ENCODE measurements around the gene LARGE1.

The LARGE1 gene

DNA sequence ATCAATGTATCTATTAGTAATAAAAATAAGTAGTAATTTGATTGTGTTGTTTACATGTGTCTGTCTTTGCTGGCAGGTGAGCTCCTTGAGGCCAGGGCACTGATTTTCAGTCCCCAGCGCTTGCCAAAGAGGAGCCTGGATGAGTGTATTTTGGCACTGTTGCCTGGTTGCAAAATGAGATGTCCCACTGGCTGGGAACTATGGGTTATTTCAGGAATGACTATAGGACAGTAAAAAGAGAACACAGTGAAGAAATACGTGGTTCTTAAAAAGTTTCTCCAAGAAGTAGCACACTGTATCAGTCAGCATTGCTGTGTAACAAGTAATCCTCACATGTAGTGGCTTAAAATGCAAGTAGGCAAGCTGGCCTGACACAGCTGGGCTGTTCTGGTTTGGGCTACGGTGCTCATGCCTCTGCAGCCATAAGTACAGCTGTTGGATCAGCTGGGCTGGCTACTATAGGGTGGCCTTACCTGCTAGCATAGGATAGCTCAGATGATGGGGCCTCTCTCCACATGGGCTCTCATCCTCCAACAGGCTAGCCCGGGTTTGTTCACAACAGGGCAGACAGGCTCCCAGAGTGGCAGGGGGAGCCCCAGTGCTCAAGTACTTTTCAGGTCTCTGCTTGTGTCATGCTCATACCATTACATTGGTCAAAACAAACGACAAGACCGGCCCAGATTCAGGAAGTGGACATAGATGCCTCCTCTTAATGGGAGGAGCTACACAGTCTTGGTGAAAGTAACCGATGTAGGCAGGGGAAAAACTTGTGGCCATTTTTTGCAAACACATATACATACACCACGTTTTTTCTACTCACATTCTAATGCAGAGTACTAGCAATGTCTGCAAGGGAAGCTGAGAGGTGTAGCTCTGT, 399.1 kb downstream of the LARGE1 start:
- DNase-seq (ENCODE audit: low spot score) = no peak

DNA sequence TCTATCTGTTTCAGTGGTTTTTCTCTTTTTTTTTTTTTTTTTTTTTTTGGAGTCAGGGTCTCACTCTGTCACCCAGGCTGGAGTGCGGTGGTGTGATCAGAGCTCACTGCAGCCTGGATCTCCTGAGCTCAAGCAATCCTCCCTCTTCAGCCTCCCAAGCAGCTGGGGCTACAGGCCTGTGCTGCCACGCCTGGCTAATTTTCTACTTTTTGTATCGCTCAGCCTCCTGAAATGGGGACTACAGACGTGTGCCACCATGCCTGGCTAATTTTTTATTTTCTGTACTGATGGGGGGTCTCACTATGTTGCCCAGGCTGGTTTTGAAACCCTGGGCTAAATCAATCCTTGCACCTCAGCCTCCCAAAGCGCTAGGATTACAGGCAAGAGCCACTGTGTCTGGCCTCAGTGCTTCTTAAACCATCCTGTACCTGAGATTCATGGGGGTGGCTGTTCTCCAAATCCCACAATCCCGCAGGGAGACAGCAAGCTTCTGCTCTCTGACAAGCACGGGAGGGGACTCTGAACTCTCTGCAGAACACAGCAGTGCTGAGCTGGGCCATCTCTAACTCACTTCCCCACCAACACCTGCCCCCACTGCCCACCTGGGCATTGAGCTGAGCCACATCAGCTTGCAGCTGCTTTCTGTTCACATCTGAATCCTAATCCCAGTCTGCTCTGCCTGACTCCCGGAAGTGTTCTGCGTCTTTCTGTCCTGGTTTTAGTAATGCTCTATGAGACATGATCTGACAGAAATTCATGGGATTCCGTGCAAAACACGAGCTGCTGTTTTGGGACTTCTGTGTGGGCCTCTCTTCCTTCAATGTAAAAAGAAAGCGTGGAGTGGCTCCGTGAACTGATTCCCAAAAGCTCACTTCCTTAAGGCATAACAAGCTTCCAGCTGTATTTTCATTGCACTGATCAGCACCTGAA, 400.0 kb downstream of the LARGE1 start:
- no peak for DNase-seq (ENCODE audit: low spot score)

DNA sequence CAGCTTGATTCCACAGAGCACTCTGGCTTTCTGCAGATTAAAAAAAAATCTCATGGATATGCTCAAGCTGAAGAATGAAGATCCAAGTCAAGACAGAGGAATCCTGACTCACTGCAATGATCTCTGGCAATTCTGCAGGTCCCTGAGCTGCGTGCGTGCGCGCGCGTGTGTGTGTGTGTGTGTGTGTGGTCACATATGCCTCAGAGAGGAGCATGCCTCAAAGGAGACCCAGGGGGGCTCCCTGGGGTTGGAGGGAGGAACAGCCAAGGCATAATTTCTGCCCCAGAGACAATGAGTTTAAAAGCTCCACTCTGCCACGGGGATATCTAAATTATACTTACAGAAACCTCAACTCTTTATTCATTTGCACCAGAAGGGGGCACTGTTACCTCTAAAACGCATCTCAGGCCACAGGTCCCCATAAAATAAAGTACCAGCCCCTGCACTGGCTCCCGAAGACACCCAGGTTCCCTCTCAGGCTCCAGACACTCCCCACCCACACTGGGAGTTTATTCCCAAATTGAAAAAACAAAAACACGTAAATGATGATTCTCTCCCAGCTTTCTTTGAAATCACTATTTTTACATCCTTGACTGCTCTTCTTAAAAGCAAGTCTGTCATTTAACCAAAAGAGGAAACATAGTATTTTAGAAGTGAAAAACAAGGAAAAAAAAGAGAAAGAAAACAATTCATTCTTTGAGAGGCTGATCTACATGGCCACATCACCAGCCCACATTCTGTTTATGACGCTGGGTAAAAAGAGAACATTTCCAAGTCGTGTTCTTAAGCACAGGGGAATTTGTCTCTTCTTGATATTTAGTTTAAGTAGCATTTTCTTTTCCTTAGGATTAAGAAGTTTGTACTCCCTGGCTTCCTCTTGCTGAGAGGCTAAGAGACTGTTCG, 401.0 kb downstream of the LARGE1 start:
- peak; percentile 8 for DNase-seq (ENCODE audit: low spot score)

DNA sequence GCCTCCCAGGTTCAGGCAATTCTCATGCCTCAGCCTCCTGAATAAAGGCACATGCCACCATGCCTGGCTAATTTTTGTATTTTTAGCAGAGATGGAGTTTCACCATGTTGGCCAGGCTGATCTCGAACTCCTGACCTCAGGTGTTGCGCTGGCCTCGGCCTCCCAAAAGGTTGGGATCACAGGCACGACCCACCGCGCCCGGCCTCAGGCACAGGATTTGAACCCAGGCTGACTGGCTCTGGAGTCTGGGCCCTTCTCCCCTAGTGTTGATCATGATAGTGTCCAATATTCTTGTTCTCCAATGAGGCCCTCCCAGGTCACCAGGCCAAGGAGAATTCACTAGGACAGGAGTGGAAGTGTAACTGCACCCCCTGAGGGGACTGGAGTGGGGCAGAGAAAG, 401.9 kb downstream of the LARGE1 start:
- DNase-seq (ENCODE audit: low spot score) = no peak

DNA sequence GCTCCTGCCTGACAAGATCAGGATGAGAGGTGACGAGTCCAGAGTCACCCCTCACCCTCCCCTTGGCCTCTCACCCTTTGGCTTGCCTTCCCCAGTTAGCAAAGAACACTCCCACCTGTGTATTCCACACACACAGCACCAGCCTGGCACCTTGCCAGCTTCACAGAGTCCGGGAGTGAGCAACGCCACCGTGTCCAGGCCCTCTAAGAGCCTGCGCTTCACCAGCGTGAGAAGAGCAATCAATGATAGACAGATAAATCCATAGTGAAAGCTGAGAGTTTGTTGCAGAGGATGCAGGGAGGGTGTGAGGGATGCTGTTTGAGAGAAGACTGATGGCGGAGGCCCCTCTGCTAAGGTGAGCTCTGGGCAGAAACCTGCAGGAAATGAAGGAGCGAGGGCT, 404.5 kb downstream of the LARGE1 start:
- DNase-seq (ENCODE audit: low spot score) = no peak

DNA sequence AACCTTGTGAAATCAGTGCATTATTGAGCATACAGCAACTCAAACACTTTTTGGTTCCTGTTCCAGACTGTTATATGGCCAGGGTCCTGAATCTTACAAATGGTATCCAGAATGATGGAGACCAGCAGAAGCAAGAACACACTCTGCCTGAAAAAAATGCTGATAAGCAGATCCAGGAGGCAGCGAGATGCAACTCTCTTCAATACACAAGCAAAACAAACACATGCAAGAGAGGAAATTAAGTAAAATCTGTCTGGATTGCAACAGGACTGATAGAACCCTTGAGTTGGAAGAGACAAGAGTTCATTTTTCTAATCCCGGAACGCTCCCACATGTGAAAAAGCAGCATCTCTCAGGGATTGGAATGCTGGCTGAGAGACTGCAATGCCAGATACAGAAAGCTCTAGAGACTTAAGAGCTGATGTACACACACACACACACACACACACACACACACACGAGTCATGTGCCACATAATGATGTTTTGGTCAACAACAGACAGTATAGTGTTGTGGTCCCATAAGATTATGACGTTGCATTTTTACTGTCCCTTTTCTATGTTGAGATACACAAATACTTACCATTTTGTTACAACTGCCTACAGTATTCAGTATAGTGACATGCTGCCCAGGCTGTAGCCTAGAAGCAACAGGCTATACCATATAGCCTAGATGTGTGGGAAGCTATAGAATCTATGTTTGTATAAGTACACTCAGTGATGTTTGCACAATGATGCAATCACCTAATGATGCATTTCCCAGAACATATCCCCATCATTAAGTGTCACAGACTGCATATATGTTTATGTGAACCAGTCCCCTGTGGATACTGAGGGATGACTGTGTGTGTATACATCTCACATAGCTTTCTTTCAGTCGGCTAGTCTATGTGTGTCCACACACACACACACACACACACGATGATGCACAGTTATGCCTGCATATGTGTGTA, 406.6 kb downstream of the LARGE1 start:
- no peak for DNase-seq (ENCODE audit: low spot score)

DNA sequence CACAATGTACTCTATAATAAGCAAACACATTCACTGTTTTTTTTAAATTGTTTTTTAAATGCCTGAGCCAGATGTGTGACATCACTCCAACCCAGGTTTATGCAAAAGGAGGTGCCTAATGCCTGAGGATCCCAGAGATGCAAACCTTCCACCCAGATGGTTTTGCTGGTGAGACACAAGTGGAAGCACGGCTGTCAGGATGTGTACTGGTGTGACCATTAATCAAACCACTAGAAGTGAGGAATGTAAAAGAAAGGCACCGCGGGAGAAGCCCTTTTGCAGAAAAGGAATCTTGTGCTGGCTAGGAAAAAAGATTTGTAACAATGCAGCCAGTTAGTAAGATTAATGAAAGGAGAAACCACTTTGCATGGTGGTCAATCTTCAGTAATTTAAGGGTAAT, 407.4 kb downstream of the LARGE1 start:
- DNase-seq (ENCODE audit: low spot score) = no peak

DNA sequence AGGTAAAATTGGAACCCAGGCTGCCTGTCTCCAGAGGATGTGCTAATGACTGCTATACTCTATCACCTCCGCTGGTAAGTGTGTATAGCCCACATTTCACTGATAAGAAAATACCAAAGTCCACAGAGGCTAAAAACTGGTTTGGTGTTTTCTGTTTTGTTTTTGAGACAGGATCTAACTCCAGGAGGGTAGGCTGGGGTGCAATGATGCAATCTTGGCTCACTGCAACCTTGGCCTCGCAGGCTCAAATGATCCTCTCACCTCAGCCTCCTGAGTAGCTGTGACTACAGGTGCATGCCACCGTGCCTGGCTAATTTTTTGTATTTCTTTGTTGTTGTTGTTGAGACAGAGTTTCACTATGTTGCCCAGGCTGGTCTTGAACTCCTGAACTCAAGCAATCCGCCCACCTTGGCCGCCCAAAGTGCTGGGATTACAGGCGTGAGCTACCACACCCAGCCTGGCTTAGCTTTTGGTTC, 409.8 kb downstream of the LARGE1 start:
- DNase-seq (ENCODE audit: low spot score) = no peak

DNA sequence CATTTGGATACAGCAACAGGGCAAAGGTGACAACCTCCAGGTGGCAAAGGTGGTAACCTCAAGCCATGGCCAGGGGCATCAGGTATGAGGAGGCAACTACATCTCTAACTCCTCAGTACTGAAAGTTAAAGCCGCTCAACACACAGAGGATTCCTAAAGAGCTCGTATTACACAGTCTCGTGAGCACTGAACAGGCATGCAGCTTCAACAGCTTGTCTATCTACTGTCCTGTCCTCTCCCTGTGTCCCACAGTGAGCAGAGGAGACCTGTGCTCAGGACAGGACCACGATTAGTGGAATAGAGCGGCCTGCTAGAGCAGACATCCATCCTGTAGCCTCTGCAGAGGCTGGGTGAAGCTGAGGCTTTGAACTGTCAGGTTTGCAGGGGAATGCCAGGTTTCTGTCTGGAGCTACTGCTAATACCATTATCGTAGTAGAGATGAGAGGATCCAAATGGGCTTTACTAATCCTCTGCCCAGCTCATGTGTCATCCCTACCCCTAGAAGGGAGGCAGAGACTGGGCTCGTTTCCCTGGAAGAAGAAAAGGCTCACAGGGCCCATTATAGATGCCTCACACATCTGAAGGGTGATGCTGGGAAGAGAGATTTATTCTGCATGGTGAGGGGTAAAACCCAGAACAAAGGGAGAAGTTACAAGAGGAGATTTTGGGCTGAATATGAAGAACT, 415.2 kb downstream of the LARGE1 start:
- no peak for DNase-seq (ENCODE audit: low spot score)

DNA sequence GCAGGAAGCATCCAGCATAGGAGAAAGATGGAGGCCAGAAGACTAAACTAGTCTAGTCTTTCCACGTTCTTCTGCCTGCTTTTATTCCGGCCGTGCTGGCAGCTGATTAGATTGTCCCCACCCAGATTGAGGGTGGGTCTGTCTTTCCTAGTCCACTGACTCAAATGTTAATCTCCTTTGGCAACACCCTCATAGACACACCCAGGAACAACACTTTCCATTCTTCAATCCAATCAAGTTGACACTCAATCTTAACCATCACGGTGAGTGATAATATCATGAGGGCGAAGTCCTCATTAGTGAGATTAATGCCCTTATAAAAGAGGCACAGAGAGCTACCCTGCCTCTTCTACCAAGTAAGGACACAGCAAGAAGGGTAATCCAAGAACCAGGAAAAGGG, 424.2 kb downstream of the LARGE1 start:
- DNase-seq (ENCODE audit: low spot score) = no peak

DNA sequence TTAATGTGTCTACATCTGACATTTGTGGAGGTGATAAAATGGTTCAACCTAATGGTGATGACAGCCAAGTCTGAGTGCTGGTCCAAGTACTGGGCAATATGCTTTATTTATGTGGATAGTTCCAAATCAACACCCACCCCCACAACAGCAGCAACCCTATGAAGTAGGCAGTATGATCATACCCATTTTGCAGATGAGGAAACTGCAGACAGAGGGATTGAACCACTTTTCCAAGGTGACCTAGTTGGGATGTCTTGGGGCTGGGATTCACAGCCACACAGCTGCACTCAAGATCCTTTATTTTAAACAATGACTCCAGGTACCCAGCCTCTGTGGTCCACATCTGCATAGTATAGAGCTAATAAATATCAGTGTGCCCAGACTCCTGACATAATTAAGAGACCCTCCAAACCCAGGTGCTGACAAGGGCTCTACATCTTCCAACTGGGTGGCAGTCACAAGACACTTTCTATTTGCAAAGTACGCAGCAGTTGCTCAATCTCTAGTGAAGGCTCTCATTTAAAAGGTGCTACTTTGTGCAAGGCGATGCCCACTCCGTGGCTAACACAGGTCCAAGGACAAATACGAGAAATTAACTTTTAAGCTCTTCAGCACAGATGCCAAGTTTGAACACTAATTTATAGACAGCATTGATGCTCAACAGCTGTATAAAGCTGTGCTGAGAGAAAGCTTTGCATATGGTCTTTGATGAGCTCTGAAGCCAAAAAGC, 426.6 kb downstream of the LARGE1 start:
- DNase-seq (ENCODE audit: low spot score) = no peak

DNA sequence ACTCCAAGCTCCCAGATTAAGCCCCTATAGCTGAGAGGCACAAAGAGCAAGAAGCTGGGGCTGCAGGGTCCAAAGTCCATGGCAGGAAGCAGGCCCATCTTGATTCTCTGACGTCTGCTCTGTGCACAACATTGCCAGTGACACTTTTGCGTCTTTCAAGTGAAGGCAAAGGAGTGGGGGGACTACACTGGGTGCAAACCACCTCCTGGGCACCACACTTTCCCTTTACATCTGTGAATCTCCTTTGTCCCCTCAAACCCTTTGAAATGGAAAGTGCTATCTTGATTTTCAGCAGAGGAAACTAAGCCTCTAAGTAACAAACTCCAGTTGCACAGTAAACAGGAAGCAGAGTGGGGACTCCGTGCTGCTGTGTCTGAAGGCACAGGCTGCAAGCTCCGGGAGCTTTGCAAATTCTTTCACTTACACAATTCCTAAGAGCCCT, 428.0 kb downstream of the LARGE1 start:
- no peak for DNase-seq (ENCODE audit: low spot score)

DNA sequence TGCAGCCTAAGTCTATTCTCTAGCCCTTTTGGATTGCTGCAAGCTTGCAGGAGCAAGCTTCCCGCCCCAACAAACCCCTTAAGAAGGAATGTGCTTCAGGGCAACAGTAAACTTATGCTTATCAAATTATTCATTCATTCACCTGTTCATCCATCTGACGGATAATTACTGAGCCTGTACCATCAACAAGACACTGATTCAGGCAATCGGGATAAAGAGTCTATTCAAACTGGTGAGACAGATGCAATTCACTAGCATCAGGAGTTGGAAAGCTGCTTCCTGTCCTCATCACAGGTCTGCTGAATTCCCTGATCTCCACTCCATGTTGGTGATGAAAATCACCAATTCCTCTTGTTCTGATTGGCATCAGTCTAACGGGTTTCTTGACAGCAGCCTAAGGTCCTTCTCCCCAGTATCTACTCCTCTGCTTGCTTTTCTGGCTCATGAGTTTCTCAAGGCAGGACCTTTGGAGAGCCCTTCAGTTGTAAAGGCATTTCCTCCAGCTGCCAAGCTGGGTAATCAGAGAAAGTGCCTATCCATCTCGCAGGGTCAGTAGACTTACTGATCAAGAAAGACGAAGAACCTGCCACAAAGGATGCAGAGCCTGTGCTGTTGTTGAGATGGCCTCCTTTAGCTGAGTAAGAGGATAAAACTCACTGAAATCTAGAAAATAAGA, 433.1 kb downstream of the LARGE1 start:
- no peak for DNase-seq (ENCODE audit: low spot score)

DNA sequence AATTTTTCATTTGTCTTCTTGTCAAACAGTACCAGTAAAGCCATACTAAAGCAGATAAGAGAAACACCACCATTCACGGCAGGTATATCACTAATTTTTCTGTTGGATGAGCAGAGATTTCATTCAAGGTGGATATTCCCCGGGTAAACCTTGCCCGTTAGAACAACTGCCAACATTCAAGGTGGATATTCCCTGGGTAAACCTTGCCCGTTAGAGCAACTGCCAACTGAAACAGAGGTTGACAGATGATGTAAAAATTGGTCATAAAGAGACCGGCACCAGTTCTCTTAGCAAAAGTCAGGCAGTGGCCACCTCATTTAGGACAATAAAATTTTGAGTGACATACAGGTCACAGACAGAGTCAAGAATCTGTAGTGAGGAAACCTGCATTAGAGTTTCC, 438.7 kb downstream of the LARGE1 start:
- DNase-seq (ENCODE audit: low spot score) = no peak

DNA sequence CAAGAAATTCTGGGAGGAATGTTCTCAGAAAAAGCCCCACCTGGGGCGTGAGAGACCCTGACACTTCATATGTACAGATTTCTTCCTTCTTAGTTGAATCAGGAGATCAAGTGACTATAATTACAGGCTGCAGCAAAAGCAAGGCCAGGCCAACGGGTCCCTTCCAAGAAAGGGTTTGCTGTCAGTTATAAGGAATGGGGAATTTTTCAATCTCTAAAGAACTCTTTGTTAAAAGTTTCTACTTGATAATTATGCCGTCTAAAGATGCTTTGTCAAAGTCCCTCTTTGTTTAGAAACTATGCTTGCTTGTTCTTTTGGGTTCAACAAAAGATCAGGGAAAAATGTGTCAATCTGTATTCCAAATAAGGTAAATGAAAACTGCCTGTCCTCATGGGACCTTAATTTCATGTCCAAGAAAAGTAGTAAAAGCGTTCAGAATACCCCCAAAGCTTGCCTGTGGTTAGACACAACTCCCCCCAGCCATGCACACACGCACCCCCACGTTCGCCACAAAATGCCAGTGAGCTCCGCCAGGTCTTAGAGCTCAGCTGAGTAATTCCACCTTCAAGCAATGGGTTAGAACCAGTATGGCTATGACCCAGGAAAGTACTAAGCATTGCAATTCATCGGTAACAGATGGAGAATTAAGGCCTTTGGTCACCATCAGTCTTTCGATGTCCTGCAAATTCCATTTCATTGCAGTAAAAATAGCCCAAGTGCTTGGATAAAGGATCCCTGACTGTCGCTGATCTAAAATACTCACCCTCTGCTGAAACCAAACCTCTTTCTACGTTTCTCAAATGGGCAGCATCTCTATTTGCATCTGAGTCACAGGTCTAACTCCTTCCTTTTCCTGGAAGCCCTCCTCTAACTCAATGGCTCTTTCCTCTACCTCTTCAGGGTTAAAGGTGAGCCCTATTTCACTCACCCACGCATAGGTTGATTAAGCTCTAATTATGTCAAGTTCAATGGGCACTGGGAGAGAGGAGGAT, 442.9 kb downstream of the LARGE1 start:
- DNase-seq (ENCODE audit: low spot score) = no peak

DNA sequence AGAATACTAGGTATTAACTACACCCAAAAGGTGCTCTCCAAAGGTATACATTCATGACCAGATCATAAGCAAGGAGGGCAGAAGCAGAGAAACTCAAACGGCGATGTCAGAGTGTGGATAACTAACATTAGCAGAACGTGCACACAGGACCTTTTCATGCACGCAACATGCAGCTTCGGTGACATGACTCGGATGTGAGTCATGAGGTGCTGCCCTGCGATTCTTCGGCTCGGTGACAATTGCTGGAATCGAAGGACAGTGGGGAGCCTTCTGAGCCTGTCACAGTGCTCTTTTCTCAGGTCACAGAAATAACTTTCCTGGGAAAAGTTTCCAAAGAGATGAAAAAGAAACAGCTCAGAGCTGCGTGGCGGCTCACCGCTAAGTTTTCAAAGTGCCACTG, 443.6 kb downstream of the LARGE1 start:
- DNase-seq (ENCODE audit: low spot score) = no peak

DNA sequence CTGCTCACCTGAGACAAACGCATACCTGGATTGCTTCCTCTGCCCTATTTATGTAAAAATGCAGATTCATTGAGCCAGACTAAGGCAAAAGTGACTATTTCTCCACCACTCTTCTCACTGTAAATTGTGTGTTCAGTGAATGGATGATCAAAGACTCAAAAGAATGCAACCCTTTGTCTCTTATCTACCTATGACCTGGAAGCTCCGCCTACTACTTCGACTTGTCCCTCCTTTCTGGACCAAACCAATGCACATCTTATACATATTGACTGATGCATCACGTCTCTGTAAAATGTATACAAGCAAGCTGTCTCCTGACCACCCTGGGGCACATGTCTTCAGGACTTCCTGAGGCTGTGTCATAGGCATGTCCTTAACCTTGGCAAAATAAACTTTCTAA, 444.1 kb downstream of the LARGE1 start:
- DNase-seq (ENCODE audit: low spot score) = no peak

DNA sequence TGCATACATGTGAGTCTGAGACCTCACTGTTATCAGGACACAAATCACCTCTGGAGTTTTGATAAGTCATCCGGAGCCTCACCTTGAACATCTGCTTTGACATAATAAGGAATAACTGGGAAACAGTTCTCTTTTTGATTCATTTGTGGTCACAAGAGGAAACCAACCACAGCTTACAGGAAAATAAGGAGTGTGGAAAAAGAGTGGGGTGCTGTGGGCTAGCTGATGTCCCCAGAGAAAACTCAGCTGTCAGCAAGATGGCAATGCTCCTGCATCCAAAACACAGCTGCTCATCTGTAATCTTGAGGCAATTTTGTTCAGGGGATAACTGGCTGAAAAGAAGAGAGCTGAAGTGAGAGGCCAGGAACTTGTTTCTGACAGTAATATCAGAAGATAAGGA, 445.7 kb downstream of the LARGE1 start:
- no peak for DNase-seq (ENCODE audit: low spot score)

All from CD4-positive, alpha-beta T cell treated with Interleukin-2 at 100 ng/mL for 4 hours (primary cell).